HEK293T (cell line): Measurements from ENCODE around the gene ARID1B.

ENCODE experiments used
- CTCF ChIA-PET: fragments of 350-600 bp; formaldehyde crosslinking; extraction: SDS; loops from one replicate; lab custom pipeline; 2021; ENCODE audit warnings: antibody characterized with exemption, inconsistent platforms; lab: Yijun Ruan, JAX
- POLR2A ChIA-PET: fragments of 350-600 bp; formaldehyde crosslinking; extraction: SDS; loops from one replicate; lab custom pipeline; 2020; ENCODE audit warnings: antibody characterized with exemption, inconsistent platforms; lab: Yijun Ruan, JAX
- DNase-seq: peaks from one replicate; pipeline ENCODE4 v3.0.0; 2012; ENCODE audit warnings: mixed read lengths; ENCODE audit errors: extremely low spot score
- ARNT ChIP-seq: fragments of 450-650 bp; IDR thresholded peaks from 2 replicates; pipeline ENCODE4 v1.6.1; 2017; ENCODE audit warnings: mild to moderate bottlenecking
- BHLHE40 ChIP-seq: fragments of 450-650 bp; IDR thresholded peaks from 2 replicates; pipeline ENCODE4 v1.6.1; 2016; ENCODE audit warnings: mild to moderate bottlenecking, moderate library complexity, borderline replicate concordance
- CTBP1 ChIP-seq: fragments of 450-650 bp; IDR thresholded peaks from 2 replicates; pipeline ENCODE4 v1.6.1; 2016; ENCODE audit warnings: borderline replicate concordance
- ELF4 ChIP-seq: fragments of 450-650 bp; IDR thresholded peaks from 2 replicates; pipeline ENCODE4 v1.6.1; 2017; ENCODE audit warnings: antibody characterized with exemption
- FOXA1 ChIP-seq: fragments of 450-650 bp; IDR thresholded peaks from 2 replicates; pipeline ENCODE4 v1.6.1; 2016; ENCODE audit warnings: mild to moderate bottlenecking
- FOXK2 ChIP-seq: fragments of 450-650 bp; IDR thresholded peaks from 2 replicates; pipeline ENCODE4 v1.6.1; 2016; ENCODE audit warnings: mild to moderate bottlenecking
- FOXM1 ChIP-seq: fragments of 450-650 bp; IDR thresholded peaks from 2 replicates; pipeline ENCODE4 v1.6.1; 2017; ENCODE audit warnings: mild to moderate bottlenecking, borderline replicate concordance
- HDGF ChIP-seq: fragments of 450-650 bp; IDR thresholded peaks from 2 replicates; pipeline ENCODE4 v1.6.1; 2017; ENCODE audit warnings: antibody characterized with exemption, borderline replicate concordance
- L3MBTL2 ChIP-seq: fragments of 450-650 bp; conservative IDR thresholded peaks from 2 replicates; pipeline ENCODE4 v1.6.1; 2016; ENCODE audit warnings: mild to moderate bottlenecking
- LEF1 ChIP-seq: fragments of 450-650 bp; IDR thresholded peaks from 2 replicates; pipeline ENCODE4 v1.6.1; 2017; ENCODE audit warnings: mild to moderate bottlenecking, borderline replicate concordance
- NFRKB ChIP-seq: fragments of 450-650 bp; IDR thresholded peaks from 2 replicates; pipeline ENCODE4 v1.6.1; 2016; ENCODE audit warnings: mild to moderate bottlenecking, moderate library complexity
- SP1 ChIP-seq: fragments of 450-650 bp; IDR thresholded peaks from 2 replicates; pipeline ENCODE4 v1.6.1; 2017
- SUZ12 ChIP-seq: fragments of 450-650 bp; IDR thresholded peaks from 2 replicates; pipeline ENCODE4 v1.6.1; 2016; ENCODE audit warnings: mild to moderate bottlenecking
- TARDBP ChIP-seq: fragments of 450-650 bp; IDR thresholded peaks from 2 replicates; pipeline ENCODE4 v1.6.1; 2016
- ZNF384 ChIP-seq: fragments of 450-650 bp; IDR thresholded peaks from 2 replicates; pipeline ENCODE4 v1.6.1; 2016
- TF ChIP-seq, protein P1 (sequence below): fragments of 450-650 bp; IDR thresholded peaks from 2 replicates; pipeline ENCODE4 v1.6.1; 2016

Gene ARID1B

GRCh38 chr6:157205473-157206358 is 428.5 kb downstream of the ARID1B start:
- no peak for DNase-seq
- TF ChIP-seq, protein P1, sequence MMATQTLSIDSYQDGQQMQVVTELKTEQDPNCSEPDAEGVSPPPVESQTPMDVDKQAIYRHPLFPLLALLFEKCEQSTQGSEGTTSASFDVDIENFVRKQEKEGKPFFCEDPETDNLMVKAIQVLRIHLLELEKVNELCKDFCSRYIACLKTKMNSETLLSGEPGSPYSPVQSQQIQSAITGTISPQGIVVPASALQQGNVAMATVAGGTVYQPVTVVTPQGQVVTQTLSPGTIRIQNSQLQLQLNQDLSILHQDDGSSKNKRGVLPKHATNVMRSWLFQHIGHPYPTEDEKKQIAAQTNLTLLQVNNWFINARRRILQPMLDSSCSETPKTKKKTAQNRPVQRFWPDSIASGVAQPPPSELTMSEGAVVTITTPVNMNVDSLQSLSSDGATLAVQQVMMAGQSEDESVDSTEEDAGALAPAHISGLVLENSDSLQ, result peak; percentile 79
- TF ChIP-seq FOXM1 (no peak), CTBP1 (peak; percentile 56; the same call in 1 of the 2 replicates)
- ChIA-PET CTCF (interaction anchor here (0.7 kb wide), 1 partner anchor 53 kb away, joined by 3 read pairs; no protein-coding TSS in a partner anchor), POLR2A (no interaction called here)

GRCh38 chr6:157206359-157206815 is 429.2 kb downstream of the ARID1B start:
- CTCF ChIA-PET, result no interaction called here

GRCh38 chr6:157207521-157208076 is 430.4 kb downstream of the ARID1B start:
- ChIA-PET POLR2A (no interaction called here), CTCF (no interaction called here)
- no peak for TF ChIP-seq L3MBTL2
- no peak for TF ChIP-seq ELF4
- TF ChIP-seq FOXK2, result no peak
- TF ChIP-seq SP1, result no peak
- TF ChIP-seq CTBP1, result no peak
- TF ChIP-seq SUZ12, result no peak
- TF ChIP-seq HDGF, result no peak
- TF ChIP-seq NFRKB, result no peak
- no peak for TF ChIP-seq FOXM1
- TF ChIP-seq TARDBP, result no peak
- TF ChIP-seq BHLHE40, result no peak
- no peak for TF ChIP-seq ZNF384
- TF ChIP-seq, protein P1, result no peak
- no peak for TF ChIP-seq LEF1
- no peak for TF ChIP-seq ARNT
- no peak for TF ChIP-seq FOXA1
- DNase-seq, result no peak

More at GRCh38 chr6:157206359-157206815, 429.2 kb downstream of the ARID1B start:
- POLR2A ChIA-PET, result no interaction called here
- no peak for DNase-seq
- TF ChIP-seq SUZ12, result no peak
- no peak for TF ChIP-seq TARDBP
- TF ChIP-seq FOXA1, result no peak
- TF ChIP-seq HDGF, result no peak
- no peak for TF ChIP-seq BHLHE40
- TF ChIP-seq L3MBTL2, result no peak
- no peak for TF ChIP-seq ARNT
- no peak for TF ChIP-seq NFRKB
- no peak for TF ChIP-seq ZNF384
- no peak for TF ChIP-seq CTBP1
- no peak for TF ChIP-seq SP1
- no peak for TF ChIP-seq ELF4
- TF ChIP-seq FOXM1, result no peak
- no peak for TF ChIP-seq LEF1
- TF ChIP-seq, protein P1, result no peak
- no peak for TF ChIP-seq FOXK2

DNA sequence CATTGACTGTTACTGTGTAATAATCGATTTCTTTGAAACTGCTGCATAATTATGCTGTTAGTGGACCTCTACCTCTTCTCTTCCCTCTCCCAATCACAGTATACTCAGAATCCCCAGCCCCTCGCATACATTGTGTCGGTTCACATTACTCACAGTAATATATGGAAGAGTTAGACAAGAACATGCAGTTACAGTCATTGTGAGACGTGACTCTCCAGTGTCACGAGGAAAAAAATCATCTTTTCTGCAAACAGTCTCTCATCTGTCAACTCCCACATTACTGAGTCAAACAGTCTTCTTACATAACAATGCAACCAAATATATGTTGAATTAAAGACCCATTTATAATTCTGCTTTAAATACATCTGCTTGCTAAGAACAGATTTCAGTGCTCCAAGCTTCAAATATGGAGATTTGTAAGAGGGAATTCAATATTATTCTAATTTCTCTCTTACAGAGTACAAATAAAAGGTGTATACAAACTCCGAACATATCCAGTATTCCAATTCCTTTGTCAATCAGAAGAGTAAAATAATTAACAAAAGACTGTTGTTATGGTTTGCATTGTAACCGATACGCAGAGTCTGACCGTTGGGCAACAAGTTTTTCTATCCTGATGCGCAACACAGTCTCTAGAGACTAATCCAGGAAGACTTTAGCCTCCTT is 432.8 kb downstream of the ARID1B start:
- TF ChIP-seq BHLHE40, result no peak
- TF ChIP-seq, protein P1, result 0 out of 2 replicates have a peak, but pooled peaks have one; percentile 24
- DNase-seq, result no peak
- ChIA-PET POLR2A (interaction anchor here (1.1 kb wide), 1 partner anchor 9 kb away, joined by 4 read pairs; no protein-coding TSS in a partner anchor), CTCF (no interaction called here)

DNA sequence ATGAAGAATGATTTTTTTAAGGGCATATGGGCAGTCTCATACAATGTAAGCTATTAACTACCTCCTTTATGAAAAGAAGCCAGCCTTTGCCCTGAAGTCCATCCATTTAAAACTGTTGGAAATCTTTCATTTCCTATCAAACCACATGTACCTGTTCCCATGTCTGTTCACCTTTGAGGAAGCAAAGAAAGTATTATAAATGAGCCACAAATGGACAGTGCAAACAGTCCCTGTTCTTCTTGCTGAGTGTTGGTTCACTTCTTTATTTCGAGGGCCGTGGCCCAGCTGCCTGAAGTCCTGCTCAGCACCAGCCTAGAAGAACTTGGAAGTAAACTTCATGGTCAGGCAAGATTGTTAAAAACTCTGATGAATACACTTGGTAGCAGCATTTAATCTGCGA is 433.8 kb downstream of the ARID1B start:
- DNase-seq, result no peak
- CTCF ChIA-PET, result interaction anchor here (0.7 to 0.9 kb wide), 2 partner anchors 8 to 47 kb away, joined by 3 to 8 read pairs; no protein-coding TSS in a partner anchor
- POLR2A ChIA-PET, result interaction anchor here (1.1 kb wide), 1 partner anchor 8 kb away, joined by 4 read pairs; no protein-coding TSS in a partner anchor
- no peak for TF ChIP-seq HDGF
- no peak for TF ChIP-seq SP1
- TF ChIP-seq FOXM1, result no peak
- TF ChIP-seq SUZ12, result no peak
- TF ChIP-seq NFRKB, result no peak
- no peak for TF ChIP-seq ARNT
- TF ChIP-seq CTBP1, result no peak
